ENCODE data around the gene PGGT1B.

Gene PGGT1B

GRCh38 chr5:115181757-115182156, 80.9 kb downstream of the PGGT1B start:
- DNase-seq (ENCODE audit: low read depth in 3 of 3): no peak

DNA sequence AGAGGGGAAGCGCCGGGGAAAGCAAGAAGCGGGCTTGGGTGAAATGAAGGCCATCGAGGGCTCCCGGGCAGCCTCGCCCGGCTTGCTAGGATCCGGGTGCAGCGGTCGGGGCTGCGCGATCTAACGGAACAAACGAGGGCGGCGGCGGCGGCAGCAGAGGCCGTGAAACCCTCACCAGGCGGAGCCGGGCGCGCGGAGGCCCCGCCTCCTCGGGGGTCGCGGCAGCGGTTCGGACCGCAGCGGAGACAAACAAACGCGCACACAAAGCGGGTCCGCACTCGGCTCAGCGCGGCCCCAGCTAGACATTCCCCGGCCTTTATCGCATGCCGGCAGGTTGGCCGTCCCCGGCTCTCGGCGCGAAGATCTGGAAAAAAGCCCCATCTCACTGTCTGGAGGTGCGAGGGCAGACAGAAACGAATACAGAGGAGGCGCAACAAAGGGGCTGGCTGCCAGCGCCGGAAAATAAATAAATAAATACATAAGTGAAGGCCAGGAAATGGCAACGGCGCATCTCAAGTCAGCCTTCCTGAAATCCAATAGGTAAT, 82.4 kb downstream of the PGGT1B start:
- DNase-seq (ENCODE audit: low read depth in 3 of 3): no peak

GRCh38 chr5:115179394-115180164, 83.1 kb downstream of the PGGT1B start:
- DNase-seq (ENCODE audit: low read depth in 3 of 3): no peak

GRCh38 chr5:115179030-115179393, 83.7 kb downstream of the PGGT1B start:
- no peak for DNase-seq (ENCODE audit: low read depth in 3 of 3)

DNA sequence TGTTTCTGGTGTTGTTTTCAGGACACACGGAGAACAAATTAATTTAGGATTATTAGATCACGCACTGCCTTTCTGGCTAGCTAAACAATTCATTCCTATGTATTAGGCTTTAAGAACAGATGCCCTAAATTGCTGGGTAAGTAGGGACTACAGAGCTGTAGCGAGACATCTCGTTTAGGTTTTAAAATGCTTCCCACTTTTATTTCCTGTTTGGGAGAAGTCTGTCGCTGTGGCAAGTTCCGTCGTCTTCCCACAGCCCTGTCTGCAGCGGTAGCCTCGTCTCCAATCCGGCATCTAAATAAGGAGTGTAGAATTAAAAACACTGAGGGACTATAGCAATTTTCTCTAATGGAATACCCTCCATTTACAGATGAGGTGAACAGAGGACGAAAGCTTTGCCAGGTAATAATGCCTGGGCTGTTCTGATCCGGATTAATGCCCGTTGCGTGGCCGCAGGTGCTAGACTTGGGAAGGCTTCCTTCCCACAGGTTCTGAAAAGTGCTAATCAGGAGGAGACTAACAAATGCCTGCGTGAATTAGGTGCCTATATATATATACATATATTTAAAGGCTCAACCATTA, 91.7 kb downstream of the PGGT1B start:
- no peak for DNase-seq (ENCODE audit: low read depth in 3 of 3)

- DNase-seq (ENCODE audit: low read depth in 3 of 3): no peak
These were observed 92.3 kb downstream of the PGGT1B start for GRCh38 chr5:115170134-115170928.

DNA sequence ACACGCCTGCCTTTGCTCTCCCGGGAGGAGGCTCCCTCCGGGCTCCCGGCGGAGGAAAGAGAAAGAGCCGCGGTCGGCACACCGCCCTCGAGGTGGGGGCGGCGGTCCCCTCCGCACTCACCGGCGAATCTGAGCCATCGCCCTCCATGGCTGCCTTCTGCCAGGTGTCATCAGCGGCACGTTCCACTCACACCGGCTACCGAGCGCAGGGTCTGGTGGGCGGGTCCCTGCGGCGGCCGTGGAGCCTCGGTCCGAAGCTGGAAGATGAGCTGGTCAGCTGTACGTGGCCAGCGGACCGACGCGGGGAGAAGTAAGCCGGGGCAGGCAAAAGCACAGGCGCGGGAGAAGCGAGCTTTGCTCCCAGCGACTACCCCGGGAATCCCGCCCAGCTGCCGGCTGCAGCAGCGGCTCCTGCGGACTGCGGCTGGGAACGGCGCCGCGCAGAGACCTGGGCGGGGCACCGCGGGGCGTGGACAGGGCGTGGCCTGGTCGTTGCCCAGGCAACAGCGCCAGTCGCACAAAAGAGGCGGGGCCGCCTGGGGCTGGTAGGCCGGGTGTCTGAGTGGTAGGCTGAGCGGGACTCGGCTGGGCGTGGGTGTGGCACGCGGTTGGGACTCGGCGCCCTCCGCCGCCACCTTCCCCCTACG, 93.1 kb downstream of the PGGT1B start, which contains the start of gene TRIM36:
Gene TRIM36 (minus strand): TSS at position 422 of the 647 bp plus-strand sequence. CDS start 274 bp downstream, at position 148.
- peak; percentile 79 to 87 (median 83) for DNase-seq (ENCODE audit: low read depth in 3 of 3)

GRCh38 chr5:115168829-115169486, 93.7 kb downstream of the PGGT1B start:
- no peak for DNase-seq (ENCODE audit: low read depth in 3 of 3)

DNA sequence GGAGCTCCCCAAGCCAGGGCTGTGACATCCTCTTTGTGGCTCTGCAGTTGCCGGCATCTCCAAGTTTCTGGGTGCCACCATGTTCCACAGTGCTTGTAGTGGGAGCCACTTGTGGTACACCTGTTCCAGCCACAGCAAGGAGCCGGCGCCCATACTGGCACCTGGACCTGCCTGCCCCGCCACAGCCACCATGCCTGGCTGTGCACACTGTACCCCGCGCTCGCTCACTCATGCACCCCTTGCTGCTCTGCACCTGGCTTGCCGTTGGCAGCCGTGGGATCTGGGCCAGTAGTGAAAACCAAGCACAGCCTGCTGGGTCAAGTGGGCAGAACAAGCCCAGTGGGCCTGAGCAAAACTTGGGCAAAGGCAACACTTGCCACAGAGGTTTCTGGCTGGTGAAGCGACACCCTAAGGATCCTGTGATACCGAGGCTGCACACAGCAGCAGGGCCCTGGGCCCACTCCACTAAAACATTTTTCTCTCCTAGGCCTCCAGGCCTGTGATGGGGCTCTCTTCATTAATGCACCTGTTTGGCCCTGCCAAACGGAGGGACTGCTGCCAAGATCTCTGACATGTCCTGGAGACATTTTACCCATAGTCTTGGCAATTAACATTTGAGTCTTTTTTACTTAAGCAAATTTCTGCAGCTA, 95.8 kb downstream of the PGGT1B start:
- DNase-seq (ENCODE audit: low read depth in 3 of 3): no peak

- no peak for DNase-seq (ENCODE audit: low read depth in 3 of 3)
These were observed 96.9 kb downstream of the PGGT1B start for GRCh38 chr5:115165790-115166189.

DNA sequence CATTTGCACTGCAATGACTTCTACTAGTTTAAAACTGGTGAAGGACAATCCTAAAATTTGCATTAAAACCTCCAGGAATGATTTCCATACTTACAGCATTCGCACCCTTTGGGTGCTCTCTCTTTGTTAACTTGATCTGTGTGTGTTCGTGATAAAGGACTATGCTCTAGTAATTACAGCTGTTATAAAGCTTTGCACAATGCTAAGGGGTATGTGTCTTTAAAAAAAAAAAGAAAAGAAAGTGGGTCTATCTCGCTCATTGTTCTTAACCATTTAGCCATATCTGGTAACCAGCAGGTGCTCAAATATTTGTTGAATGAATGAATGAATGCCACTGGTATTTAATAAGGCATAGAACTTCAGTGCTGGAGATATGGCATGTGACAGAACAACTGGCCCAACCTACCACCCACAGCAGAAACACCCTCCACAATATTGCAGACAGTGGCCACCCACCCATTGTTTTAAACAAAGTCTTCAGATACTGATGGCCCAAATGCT, 101.7 kb downstream of the PGGT1B start:
- DNase-seq (ENCODE audit: low read depth in 3 of 3): no peak

Measured in stimulated activated CD4-positive, alpha-beta T cell treated with anti-CD3 and anti-CD28 coated beads, TNF-alpha, amount 100 ng/mL, for 4 hours (primary cell).